ENCODE data around the gene BTN2A1. TPM values are rescaled to one million over a fixed set of nuclear protein-coding genes. Genes with fewer than 3 reads are reported as not detected.

BTN2A1 gene
- total and polyA plus RNA-seq, 2 of the 13 experiments (the other 11 are each of a cell fraction or from before 2014, with no cell fraction given) = 16.4 to 30.4 TPM

- 0 out of 2 replicates have a peak overlapping the region, but pooled peaks have one; percentile 98 for H3K4me2 ChIP-seq (ENCODE audit: low read depth, low read length)
- intact Hi-C loops (cut with micrococcal nuclease; ENCODE audit: unreplicated experiment) = no loop called here
- FAIRE-seq (no peak), ATAC-seq (no peak), DNase-seq (ENCODE audit: low spot score) (no peak)
- ChIA-PET CTCF (ENCODE audit: low intra/inter-chr PET ratio, low total read pairs) (no interaction called here), POLR2A (interaction anchor here (0.6 to 2.9 kb wide), 2 partner anchors 60 to 90 kb away, joined by 3 to 12 read pairs; partner anchors contain the start of gene BTN2A2)
- no peak overlapping the region for H2AFZ ChIP-seq (ENCODE audit: low read length)
- no peak overlapping the region for H3K4me3 ChIP-seq (replicated peaks in 1 of 3; ENCODE audit: insufficient read depth in 1 of 3, low read depth in 2 of 3, low read length in 3 of 3)
- H3K9me3 ChIP-seq (ENCODE audit: low read length) = no peaks in the 10 kb centered on the region
- H3K9ac ChIP-seq (ENCODE audit: insufficient read depth, low read depth, low read length) = no peak overlapping the region
- H3K36me3 ChIP-seq (replicated peaks in 1 of 2; ENCODE audit: control insufficient read depth in 1 of 2, insufficient read depth in 2 of 2, low read length in 2 of 2) = peaks cover 8 to 14% of the 10 kb centered on the region in 2 experiments
- WGBS (ENCODE audit: low lambda C conversion rate) = 89% methylated on average over 4 of the region's 4 CpGs
- no peak overlapping the region for H3K27ac ChIP-seq (ENCODE audit: extremely low read length, insufficient read depth, low read length)
- no TSS peak for BruUV-seq (replicated peaks)
- in situ Hi-C loops (cut with HindIII; ENCODE audit: extremely low pct_ligation_motif_present, low pct_unique_long_range_greater_than_20kb) = no loop called here
- H3K79me2 ChIP-seq (ENCODE audit: insufficient read depth, low read length) = no peaks in the 10 kb centered on the region
- TF ChIP-seq ZNF761 (CRISPR knock-in tag; conservative IDR thresholded peaks at IDR 0.05) (no peak), MLXIP (CRISPR knock-in tag; IDR thresholded peaks at IDR 0.05; ENCODE audit: borderline replicate concordance) (no peak), ELF3 (CRISPR knock-in tag; IDR thresholded peaks at IDR 0.05) (no peak), ZNF124 (CRISPR knock-in tag; IDR thresholded peaks at IDR 0.05) (no peak), ZBTB21 (CRISPR knock-in tag; IDR thresholded peaks at IDR 0.05) (no peak), ZNF543 (CRISPR knock-in tag; IDR thresholded peaks at IDR 0.05) (no peak), ZNF879 (CRISPR knock-in tag; IDR thresholded peaks at IDR 0.05) (no peak), CBX5 (CRISPR knock-in tag; IDR thresholded peaks at IDR 0.05; ENCODE audit: borderline replicate concordance) (no peak), NR0B2 (CRISPR knock-in tag; IDR thresholded peaks at IDR 0.05) (no peak), ZIK1 (CRISPR knock-in tag; IDR thresholded peaks at IDR 0.05; ENCODE audit: borderline replicate concordance, low read depth) (no peak), ZNF816 (CRISPR knock-in tag; IDR thresholded peaks at IDR 0.05; ENCODE audit: borderline replicate concordance) (no peak), IRF9 (CRISPR knock-in tag; IDR thresholded peaks at IDR 0.05; ENCODE audit: borderline replicate concordance) (no peak)
- H4K20me1 ChIP-seq (ENCODE audit: insufficient read depth, low read length) = no peaks in the 10 kb centered on the region
- no peaks in the 10 kb centered on the region for H3K27me3 ChIP-seq (ENCODE audit: control insufficient read depth in 1 of 2, insufficient read depth in 2 of 2, low read length in 2 of 2)
- H3K4me1 ChIP-seq (ENCODE audit: insufficient read depth, low read length) = peaks cover 49% of the 10 kb centered on the region
These were observed 15.0 kb downstream of the BTN2A1 start for GRCh38 chr6:26472549-26473290.
